NCI-H524 treated with DMSO at 0.1 percent for 48 hours (cell line): Measurements from ENCODE around the gene RBCK1.
"Not testable (repeated sequence)": the region's sequence is repeated elsewhere in the genome, so short reads cannot be mapped to it uniquely, and the experiment has no call there.

Experiments
- DNase-seq: peaks from one replicate; lab custom pipeline; 2025; lab: John Stamatoyannopoulos, UW

Gene RBCK1

DNA sequence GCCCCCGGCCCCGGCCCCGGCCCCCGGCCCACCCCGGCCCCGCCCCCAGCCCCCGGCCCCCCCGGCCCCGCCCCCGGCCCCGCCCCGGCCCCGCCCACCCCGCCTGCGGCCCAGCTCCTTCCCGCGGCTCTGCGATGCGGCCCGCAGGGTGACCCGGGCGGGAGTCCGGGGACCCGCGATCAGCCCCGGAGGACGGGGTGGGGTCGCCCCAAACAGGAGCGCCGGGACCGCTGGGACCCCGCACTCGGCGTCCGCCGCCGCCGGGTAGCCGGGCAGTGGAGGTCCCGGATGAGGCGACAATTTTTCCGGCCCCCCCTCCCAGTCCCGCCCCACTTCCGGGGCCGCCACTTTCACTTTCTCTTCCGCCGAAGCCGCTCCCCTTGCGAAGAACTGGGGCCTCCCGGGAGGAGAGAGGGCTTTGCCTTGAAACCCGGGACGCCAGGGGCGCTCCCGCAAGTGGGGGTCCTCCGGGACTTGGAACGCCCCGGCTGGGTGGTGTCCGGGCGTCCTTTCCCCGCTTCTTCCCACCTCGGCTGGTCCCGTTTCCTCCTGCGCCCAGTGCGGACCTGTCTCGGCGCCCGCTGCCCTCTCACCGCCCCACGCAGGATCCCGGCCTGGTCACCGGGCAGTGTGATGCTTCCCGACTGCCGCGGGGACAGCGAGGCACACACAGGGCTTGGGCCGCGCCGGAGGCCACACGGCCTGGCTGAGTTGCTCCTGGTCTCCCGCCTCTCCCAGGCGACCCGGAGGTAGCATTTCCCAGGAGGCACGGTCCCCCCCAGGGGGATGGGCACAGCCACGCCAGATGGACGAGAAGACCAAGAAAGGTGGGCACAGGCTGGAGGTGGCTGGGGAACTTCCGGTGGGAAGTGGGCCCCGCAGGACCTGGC lies at the start of gene RBCK1:
TSS of gene RBCK1 (plus strand) at position 347 of the 890 bp plus-strand sequence. CDS start at position 806, 459 bp downstream.
- no peak for DNase-seq

DNA sequence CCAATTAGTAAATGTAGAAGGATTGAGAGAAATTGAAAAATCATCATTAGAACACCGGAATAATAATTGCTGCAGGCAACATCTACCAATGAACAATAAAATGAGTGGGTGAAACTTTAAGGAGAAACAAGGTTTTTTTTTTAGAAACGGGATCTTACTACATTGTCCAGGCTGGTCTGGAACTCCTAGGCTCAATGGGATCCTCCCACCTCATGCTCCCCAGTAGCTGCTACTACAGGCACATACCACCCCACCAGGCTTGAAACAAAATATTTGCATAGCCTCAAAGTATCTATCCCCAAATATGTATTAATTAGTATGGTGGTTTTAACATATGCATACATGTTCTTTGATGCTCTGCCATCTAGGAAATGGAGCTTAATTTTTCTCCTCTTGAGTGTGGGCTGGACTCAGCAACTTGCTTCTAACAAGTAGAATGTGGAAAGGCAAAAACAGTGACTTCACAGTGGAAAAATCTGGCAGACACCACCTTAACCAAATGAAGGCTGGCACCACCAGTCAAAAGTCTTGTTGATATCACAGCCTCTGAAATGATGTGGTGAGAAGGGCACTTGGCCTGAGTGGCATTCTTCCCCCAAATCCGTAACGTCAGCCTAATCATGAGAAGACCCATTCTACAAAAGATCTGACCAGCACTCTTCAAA lies 49.1 kb upstream of the RBCK1 start:
- DNase-seq, result no peak

DNA sequence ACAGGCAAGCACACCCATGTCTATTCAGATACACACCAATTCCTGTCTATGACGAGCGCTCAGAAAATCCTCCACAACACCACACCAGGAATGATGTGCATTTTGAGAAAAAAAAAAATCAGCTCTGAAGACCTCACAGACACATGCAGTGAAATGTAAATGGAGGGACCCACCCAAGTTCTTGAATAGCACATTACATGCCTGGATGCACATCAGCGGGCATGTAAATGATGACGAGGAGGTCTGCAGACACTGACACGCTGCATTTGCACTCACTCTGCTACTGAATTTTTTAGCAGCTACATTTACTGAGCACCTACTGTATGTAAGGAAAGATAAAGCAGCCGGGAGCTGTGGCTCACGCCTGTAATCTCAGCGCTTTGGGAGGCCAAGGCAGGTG lies 46.5 kb upstream of the RBCK1 start:
- DNase-seq, result no peak

DNA sequence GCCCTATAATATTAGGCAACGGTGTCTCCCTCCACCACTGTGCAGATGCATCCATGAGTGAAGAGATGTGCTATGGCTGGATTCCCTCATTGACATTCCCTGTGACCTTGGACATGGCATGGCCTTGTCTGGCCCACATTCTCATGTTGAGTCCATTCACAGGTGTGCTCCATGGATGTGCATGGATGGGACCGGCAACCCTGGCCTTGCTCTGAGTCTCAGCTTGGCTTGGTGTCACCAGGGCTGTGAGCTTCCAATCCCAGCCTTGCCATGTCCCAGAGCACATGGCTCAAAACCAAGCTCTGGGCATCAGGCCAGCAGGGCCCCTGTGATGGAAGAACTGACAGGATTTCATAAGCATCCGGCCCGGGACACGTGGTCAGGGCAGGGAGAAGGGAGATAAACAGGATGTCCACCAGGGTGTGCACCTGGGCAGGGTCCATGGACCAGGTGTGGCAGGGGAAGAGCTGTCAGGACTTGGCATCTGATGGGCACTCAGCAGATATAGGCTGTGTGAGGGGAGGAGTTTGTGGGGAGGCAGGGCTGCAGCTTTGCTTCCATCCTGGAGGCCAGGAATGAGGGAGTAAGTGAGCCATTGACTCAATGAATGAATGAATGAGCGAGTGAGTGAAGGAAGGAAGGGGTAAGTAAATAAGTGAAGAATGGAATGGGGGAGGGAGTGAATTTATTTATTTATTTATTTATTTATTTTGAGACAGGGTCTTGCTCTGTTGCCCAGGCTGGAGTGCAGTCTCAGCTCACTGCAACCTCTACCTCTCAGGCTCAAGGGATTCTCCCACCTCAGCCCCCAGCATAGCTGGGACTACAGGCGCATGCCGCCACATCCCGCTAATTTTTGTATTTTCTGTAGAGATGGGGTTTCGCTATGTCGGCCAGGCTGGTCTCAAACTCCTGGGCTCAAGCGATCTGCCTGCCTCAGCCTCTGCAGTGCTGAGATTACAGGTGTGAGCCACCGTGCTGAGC lies 45.5 kb upstream of the RBCK1 start:
- DNase-seq, result no peak

DNA sequence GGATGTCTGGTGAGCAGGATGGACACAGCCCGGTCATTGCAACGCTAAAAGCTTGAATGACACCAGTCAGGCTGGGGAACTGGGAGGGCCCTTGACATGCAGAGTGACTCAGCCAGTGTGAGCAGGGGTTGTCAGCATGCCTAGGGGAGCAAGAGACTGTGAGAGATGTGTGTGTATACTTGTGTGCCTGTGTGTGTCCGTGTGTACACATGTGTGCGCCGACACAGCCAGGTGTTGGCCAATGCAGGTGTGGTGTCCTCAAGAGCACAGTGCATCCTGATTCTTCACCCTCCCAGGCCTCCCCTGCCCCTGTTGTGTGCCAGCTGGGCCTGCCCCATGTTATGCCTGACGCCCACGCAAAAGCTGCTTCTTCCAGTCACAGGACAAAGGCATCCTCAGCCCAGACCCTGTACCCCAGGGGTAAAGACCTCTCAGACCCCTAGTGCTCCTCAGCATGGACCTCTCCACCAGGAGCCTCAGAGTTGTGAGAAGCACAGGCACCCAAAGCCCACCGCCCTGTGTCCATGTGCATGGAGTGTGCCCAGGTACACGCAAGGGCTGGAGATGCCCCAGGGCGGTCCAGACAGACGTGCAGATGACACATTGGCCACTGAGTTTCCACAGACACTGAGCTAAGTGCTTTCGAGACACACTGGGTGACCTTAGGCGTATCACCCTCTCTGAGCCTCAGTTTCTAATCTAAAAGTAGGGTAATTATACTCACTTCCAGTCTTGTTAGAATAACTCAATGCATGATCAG lies 44.6 kb upstream of the RBCK1 start:
- DNase-seq, result no peak

- DNase-seq, result no peak
These were observed 42.9 kb upstream of the RBCK1 start for GRCh38 chr20:364905-365794.

GRCh38 chr20:366041-366718 lies 41.9 kb upstream of the RBCK1 start:
- no peak for DNase-seq

- DNase-seq, result no peak
These were observed 41.2 kb upstream of the RBCK1 start for GRCh38 chr20:366719-367485.

- no peak for DNase-seq
These were observed 40.6 kb upstream of the RBCK1 start for GRCh38 chr20:367486-367887.

DNA sequence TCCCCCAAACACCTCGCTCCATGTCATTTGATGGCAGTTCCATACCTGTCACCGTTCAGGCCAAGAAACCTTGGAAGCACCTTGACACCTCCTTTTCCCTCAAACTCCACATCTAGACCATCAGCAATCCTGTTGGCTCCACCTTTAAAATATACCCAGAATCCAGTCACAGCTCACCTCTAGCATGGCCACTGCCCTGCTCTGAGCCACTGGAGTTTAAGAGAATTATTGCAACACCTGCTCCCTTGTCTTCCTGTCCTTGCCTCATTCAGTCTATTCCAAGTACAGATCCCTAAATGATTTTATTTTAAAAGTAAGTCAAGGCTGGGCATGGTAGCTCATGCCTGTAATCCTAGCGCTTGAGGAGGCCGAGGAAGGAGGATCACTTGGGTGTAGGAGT lies 39.2 kb upstream of the RBCK1 start:
- DNase-seq, result no peak

DNA sequence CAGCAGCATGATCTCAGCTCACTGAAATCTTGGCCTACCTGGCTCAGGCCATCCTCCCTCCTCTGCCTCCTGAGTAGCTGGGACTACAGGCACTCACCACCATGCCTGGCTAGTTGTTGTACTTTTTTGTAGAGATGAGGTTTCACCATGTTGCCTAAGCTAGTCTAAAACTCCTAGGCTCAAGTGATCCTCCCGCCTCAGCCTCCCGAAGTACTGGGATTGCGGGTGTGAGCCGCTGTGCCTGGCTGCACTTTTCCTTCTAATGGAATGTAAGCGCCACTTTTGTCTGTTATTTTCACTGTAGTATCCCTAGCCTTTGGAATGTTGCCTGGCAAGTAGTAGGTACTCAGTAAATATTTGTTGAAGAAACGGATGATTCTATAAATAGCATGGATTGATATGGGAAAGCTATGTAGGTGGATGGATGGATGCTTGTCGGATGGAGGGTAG lies 37.9 kb upstream of the RBCK1 start:
- DNase-seq, result no peak

DNA sequence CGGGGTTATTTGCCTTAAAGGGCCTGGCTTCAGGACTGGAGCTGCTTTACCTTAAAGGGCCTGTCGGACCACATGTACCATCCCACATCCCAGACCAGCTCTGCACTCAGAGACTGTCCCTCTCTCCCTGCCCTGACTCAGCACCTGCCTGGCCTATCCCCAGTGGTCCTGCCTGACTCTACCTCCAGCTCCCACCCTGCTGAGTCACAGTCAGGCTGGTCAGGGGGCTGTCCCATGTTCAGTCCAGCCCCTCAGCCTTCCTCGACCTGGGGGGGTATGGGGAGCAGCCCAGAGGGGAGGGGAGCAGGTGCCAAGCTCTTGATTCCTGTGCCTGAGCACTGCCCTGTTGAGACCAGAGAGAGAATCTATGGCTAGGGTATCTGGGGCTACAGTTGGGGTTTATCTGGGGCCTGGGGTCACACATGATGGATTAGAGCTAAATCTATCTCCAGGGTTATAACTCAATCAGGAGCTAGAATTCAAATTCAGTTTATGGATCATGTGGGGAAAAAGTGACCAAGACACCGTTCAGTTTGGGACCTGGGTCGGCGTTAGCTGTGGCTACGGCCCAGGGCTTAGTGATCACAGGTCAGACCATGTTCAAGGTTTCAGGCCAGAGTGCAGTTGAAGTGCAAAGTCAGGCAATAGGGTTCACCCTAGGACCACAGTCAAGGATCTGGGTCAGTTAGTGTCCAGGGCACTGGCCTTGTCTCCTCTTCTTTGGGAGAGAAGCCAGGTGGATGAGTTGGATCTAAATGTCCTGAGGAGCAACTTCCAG lies 36.9 kb upstream of the RBCK1 start:
- no peak for DNase-seq

DNA sequence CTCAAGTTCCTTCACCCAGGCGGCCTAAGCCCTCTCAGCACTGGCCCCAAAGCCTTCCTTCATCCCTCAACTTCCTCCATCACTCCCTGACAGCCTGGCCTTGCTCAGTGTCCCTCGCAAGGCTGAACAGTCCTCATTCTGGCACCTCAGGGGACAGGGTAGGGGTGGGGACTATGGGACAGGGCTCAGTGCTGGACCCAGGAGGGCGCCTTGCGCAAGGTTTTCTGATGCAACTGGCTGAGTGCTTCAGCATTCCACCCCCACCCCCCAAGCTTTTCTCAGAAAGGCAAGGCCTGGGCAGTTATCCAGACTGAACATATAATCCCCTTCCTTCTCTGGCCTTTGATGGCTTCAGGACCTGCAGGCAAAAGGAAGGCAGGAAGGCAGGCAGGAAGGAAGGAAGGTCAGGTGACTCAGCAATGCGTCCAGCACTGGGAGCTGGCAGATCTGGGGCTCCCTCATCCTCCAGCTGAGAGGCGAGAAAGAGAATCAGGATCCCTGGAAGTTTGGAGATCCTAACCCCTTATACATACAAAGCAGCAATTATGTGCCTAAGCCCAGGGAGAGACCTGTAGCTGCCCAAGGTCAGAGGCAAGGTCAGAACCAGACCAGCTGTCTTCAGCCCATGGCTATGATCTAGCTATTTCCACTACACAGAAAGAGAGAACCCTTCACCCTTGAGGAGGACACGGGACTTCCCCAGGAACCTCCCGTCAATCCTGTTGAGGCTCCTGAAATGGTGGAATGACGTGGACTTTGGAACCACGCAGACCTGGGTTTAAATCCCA lies 36.1 kb upstream of the RBCK1 start:
- DNase-seq, result no peak

DNA sequence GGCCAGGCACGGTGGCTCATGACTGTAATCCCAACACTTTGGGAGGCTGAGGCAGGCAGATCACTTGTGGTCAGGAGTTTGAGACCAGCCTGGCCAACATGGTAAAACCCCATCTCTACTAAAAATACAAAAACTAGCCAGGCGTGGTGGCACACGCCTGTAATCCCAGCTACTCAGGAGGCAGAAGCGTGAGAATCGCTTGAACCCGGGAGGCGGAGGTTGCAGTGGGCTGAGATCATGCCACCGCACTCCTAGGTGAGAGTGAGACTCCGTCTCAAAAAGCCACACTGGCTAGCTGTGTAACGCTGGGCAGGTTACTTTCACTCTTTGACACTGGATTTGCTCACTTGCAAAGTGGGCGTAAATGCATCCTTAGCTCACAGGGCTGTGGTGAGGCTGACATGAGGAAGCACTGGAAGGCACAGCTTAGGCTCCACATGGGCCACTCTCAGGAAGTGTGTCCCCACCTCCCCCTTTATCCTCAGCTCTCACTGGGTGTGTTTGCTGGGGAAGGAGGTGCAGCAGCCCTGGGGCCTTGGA lies 35.5 kb upstream of the RBCK1 start:
- not testable (repeated sequence) for DNase-seq

DNA sequence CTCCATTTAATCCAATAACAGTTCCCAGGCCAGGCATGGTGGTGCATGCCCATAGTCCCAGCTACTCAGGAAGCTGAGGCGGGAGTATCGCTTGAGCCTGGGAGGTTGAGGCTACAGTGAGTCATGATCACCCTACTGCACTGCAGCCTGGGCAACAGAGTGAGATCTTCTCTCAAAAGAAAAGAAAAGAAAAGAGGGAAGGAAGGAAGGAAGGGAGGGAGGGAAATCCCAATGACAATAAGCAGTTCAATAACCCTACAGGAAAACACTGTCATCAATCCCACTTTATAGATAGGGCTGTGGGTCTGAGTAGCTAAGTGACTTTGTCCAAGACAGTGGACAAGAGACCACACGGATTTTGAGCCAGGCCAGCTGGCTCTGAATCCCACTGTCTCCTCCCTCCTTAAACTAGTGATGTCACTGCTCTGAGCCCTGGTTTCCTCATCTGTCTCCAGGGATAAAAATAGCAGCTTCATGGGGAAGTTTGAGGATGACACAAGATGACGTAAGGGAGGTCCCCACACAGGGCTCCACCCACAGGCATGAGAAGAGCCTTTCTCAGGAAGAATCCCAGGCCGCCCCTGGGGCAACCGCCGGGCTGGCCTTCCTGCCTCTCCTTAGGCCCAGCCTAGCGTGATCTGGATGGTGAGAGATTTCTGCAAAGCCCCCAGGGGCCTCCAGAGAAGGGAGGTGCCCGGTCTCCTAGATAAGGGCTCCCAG lies 34.8 kb upstream of the RBCK1 start:
- DNase-seq, result no peak

DNA sequence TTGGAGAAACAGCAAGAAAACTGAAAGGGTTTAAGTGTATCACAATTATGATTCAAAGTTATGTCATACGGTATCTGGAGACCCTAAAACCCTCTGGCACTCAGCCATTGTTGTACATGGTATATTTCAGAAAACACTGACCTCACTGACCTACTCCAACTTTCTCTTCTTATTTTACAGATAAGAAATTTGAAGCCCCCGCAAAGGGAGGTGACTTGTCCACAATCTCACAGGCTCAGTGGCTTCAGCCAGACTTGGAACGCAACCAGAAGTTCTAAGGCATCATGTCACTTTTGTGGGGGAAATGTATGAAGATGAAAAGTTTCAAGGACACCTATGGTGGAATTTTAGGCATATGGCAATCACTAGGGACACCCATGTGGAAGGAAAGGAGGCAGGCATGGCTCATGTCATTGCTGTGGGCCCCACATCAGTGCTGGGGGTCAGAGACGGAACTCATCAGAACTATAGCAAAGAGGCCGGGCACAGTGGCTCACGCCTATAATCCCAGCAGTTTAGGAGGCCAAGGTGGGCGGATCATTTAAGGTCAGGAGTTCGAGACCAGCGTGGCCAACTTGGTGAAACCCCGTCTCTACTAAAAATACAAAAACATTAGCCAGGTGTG lies 32.7 kb upstream of the RBCK1 start:
- DNase-seq, result no peak
